Karpas-422 (cell line): ENCODE data around the gene ZNF488. TPM values are rescaled to one million over a fixed set of nuclear protein-coding genes. Genes with fewer than 3 reads are reported as not detected.

Experiments used
- DNase-seq: peaks from one replicate; pipeline ENCODE4 v3.0.0-alpha.2; 2015
- H2AFZ ChIP-seq: fragments of 200-600 bp; sonication (generic); 2 replicates; pipeline ENCODE4 v1.6.1; 2014; ENCODE audit warnings: antibody characterized with exemption, low read length, mixed read lengths
- H3K27ac ChIP-seq: fragments of 200-600 bp; sonication (generic); 2 replicates; pipeline ENCODE4 v1.5.1; 2014; ENCODE audit warnings: mild to moderate bottlenecking, low read length, moderate library complexity
- H3K27me3 ChIP-seq: fragments of 200-600 bp; sonication (generic); 2 replicates; pipeline ENCODE4 v1.6.1; 2014; ENCODE audit warnings: low read length, mixed read lengths
- H3K36me3 ChIP-seq: fragments of 200-600 bp; sonication (generic); 2 replicates; pipeline ENCODE4 v1.6.1; 2014; ENCODE audit warnings: low read length, mixed read lengths; ENCODE audit not compliant: insufficient read depth
- H3K4me1 ChIP-seq: fragments of 200-600 bp; sonication (generic); 2 replicates; pipeline ENCODE4 v1.6.1; 2014; ENCODE audit warnings: mild to moderate bottlenecking, low read length, mixed read lengths
- H3K4me2 ChIP-seq: fragments of 200-600 bp; sonication (generic); 2 replicates; pipeline ENCODE4 v1.6.1; 2014; ENCODE audit warnings: low read length, low read depth, mild to moderate bottlenecking; ENCODE audit not compliant: poor library complexity, severe bottlenecking
- H3K4me3 ChIP-seq: fragments of 200-600 bp; sonication (generic); 2 replicates; pipeline ENCODE4 v1.5.1; 2014; ENCODE audit warnings: mild to moderate bottlenecking, antibody characterized with exemption, low read length, mixed read lengths
- H3K79me2 ChIP-seq: fragments of 200-600 bp; sonication (generic); 2 replicates; pipeline ENCODE4 v1.6.1; 2014; ENCODE audit warnings: mild to moderate bottlenecking, low read length, mixed read lengths
- H3K9ac ChIP-seq: fragments of 200-600 bp; sonication (generic); 2 replicates; pipeline ENCODE4 v1.6.0; 2014; ENCODE audit warnings: low read length
- H3K9me2 ChIP-seq: fragments of 200-600 bp; sonication (generic), shearing (Covaris generic); replicated peaks from 2 replicates; pipeline ENCODE4 v1.6.0; 2014; ENCODE audit warnings: mild to moderate bottlenecking, low read length, moderate library complexity; ENCODE audit not compliant: insufficient read depth
- H3K9me3 ChIP-seq: fragments of 300-700, 200-600 bp; sonication (generic); 2 replicates; pipeline ENCODE4 v1.6.1; 2014; ENCODE audit warnings: low read length, mixed read lengths
- H4K20me1 ChIP-seq: fragments of 200-600 bp; sonication (generic); 2 replicates; pipeline ENCODE4 v1.6.1; 2014; ENCODE audit warnings: mild to moderate bottlenecking, antibody characterized with exemption, low read length, low read depth; ENCODE audit not compliant: insufficient read depth
- total RNA-seq: library from RNA; depleted of rRNA; stranded (reverse); fragments of >200 nt; shearing (Covaris generic); gene quantifications from 2 replicates; pipeline ENCODE4 v1.2.3, GENCODE V29; 2014; ENCODE audit warnings: low replicate concordance

The ZNF488 gene
- total RNA-seq, 1 experiment from 2014 or later: not detected

GRCh38 chr10:47381427-47382379 is 2.4 kb downstream of the ZNF488 start:
- no peak overlapping the region for H3K9ac ChIP-seq
- H3K4me3 ChIP-seq: no peak overlapping the region
- H3K36me3 ChIP-seq: no peaks in the 10 kb centered on the region
- H3K9me3 ChIP-seq: no peaks in the 10 kb centered on the region
- H3K79me2 ChIP-seq: no peaks in the 10 kb centered on the region
- H4K20me1 ChIP-seq: no peaks in the 10 kb centered on the region
- no peaks in the 10 kb centered on the region for H3K9me2 ChIP-seq
- H3K4me2 ChIP-seq: no peak overlapping the region
- peaks cover 16% of the 10 kb centered on the region for H3K4me1 ChIP-seq
- no peak for DNase-seq
- no peak overlapping the region for H3K27ac ChIP-seq
- H3K27me3 ChIP-seq: peaks cover 2% of the 10 kb centered on the region; the same call in 1 of the 2 replicates
- H2AFZ ChIP-seq: no peak overlapping the region

DNA sequence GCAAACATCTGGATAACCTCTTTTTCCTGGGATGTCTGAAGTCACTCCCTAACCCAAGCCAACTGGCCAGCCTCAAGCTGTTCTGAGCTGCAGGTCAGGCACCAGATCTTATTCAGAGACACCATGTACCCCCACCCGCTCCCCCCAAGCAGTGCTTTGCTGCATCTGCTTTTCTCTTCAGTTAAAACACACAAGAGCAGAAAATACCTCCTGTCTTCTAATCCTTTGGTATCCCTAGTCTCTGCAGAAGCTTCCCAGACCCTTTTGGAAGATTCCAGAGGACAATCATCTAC is 3.0 kb downstream of the ZNF488 start:
- H4K20me1 ChIP-seq: no peaks in the 10 kb centered on the region
- H3K9me2 ChIP-seq: no peaks in the 10 kb centered on the region
- no peak overlapping the region for H2AFZ ChIP-seq
- H3K79me2 ChIP-seq: no peaks in the 10 kb centered on the region
- H3K9ac ChIP-seq: no peak overlapping the region
- H3K4me1 ChIP-seq: peaks cover 16% of the 10 kb centered on the region
- no peak for DNase-seq
- peaks cover 2% of the 10 kb centered on the region; the same call in 1 of the 2 replicates for H3K27me3 ChIP-seq
- no peak overlapping the region for H3K27ac ChIP-seq
- H3K9me3 ChIP-seq: no peaks in the 10 kb centered on the region
- no peak overlapping the region for H3K4me2 ChIP-seq
- no peak overlapping the region for H3K4me3 ChIP-seq
- no peaks in the 10 kb centered on the region for H3K36me3 ChIP-seq

GRCh38 chr10:47380341-47381102 is 3.6 kb downstream of the ZNF488 start:
- Histone ChIP-seq H3K27me3 (peaks cover 2% of the 10 kb centered on the region; the same call in 1 of the 2 replicates), H3K9me2 (no peaks in the 10 kb centered on the region), H3K36me3 (no peaks in the 10 kb centered on the region), H3K4me3 (no peak overlapping the region), H3K9ac (no peak overlapping the region), H4K20me1 (no peaks in the 10 kb centered on the region), H3K4me2 (no peak overlapping the region), H3K9me3 (no peaks in the 10 kb centered on the region), H3K27ac (no peak overlapping the region), H2AFZ (no peak overlapping the region), H3K4me1 (peaks cover 16% of the 10 kb centered on the region), H3K79me2 (no peaks in the 10 kb centered on the region)
- DNase-seq: no peak

DNA sequence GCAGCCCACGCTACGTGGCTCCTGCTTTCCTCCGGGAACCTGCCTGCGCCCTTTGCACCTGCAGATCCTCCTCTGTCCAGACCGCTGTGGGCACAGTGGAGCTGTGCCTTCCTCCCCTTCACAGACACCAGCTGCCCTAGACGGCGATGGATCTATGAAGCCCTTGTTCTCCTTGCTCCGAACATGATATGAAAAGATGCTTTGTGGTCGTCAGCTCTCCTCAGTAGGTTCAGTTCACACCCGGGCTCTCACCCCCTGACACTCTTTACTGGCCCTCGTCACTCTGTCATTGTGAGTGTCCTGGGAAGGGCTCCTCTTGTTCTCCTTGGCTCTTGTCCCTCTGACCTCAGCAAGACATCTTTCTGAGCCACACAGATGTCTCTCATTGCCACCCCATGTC is 4.2 kb downstream of the ZNF488 start:
- H3K4me1 ChIP-seq: peaks cover 13% of the 10 kb centered on the region
- H3K27ac ChIP-seq: no peak overlapping the region

DNA sequence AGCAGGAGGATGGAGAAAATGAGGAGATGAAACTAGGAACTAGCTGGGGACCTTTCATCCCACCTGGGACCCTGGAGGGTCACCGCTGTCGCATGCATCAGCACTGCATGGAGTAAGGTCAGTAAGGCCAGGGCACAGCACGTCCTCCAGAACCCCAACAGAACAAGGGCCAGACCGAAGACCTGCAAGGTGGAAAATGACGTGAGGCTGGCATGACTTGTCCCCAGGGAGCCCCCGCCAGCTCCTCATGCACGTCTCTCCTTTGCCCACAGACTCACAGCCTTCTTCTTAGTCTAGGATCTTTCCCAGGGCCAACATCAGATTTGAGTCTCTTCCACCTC is 4.7 kb downstream of the ZNF488 start:
- H3K79me2 ChIP-seq: no peaks in the 10 kb centered on the region
- H3K9me3 ChIP-seq: no peaks in the 10 kb centered on the region
- H4K20me1 ChIP-seq: no peaks in the 10 kb centered on the region
- H2AFZ ChIP-seq: no peak overlapping the region
- H3K9ac ChIP-seq: no peak overlapping the region
- no peak overlapping the region for H3K4me2 ChIP-seq
- no peaks in the 10 kb centered on the region for H3K9me2 ChIP-seq
- H3K4me1 ChIP-seq: peaks cover 9% of the 10 kb centered on the region
- H3K27me3 ChIP-seq: peaks cover 2% of the 10 kb centered on the region; the same call in 1 of the 2 replicates
- no peaks in the 10 kb centered on the region for H3K36me3 ChIP-seq
- no peak for DNase-seq
- no peak overlapping the region for H3K27ac ChIP-seq
- no peak overlapping the region for H3K4me3 ChIP-seq

More for the DNA sequence above, 4.2 kb downstream of the ZNF488 start:
- DNase-seq: no peak
- Histone ChIP-seq H3K9me2 (no peaks in the 10 kb centered on the region), H2AFZ (no peak overlapping the region), H3K36me3 (no peaks in the 10 kb centered on the region), H3K4me2 (no peak overlapping the region), H3K9me3 (no peaks in the 10 kb centered on the region), H3K27me3 (peaks cover 2% of the 10 kb centered on the region; the same call in 1 of the 2 replicates), H3K9ac (no peak overlapping the region), H3K79me2 (no peaks in the 10 kb centered on the region), H4K20me1 (no peaks in the 10 kb centered on the region), H3K4me3 (no peak overlapping the region)

DNA sequence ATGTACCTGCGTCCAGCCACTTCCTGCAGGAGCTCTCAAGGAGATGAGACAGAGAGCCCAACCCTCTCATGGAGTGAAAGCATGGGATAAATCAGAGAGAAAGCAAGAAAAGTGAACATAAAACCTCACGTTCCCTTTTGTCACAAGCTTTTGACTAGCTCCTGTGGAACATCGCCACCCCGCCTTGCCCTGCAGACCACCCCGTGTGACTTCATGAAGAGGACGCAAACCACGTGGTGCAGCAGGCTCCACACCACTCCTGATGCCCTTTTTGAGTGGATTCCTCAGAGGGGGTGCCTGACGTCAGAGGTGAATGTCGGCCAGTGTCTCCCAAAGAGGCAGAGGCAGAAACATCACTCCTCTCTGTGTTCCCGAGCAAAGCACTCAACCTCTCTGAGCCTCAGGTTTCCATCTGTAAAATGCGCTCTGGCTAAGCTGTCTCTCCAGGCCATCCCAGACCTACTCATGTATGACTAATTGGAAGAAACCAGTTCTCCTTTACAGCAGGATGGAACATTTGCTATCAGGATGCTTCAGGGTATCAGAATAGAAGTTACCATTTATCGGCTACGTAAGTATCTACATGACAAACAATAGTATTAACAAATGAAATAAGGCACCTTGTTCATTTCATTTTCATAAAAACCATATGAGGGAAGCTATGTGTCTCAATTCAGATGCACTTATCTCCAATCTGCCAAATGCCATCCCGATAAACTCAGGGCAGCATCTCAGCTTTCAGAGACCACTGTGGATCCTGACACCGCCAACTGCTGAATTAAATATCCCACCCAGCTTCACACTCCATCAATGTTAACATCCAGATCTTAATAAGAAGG is 5.3 kb downstream of the ZNF488 start:
- Histone ChIP-seq H3K79me2 (no peaks in the 10 kb centered on the region), H3K4me1 (peaks cover 6% of the 10 kb centered on the region), H2AFZ (no peak overlapping the region), H3K36me3 (no peaks in the 10 kb centered on the region), H3K27me3 (peaks cover 2% of the 10 kb centered on the region; the same call in 1 of the 2 replicates), H3K4me2 (no peak overlapping the region), H3K9me2 (no peaks in the 10 kb centered on the region), H3K9ac (no peak overlapping the region), H3K27ac (no peak overlapping the region), H4K20me1 (no peaks in the 10 kb centered on the region), H3K9me3 (no peaks in the 10 kb centered on the region), H3K4me3 (no peak overlapping the region)
- DNase-seq: no peak

GRCh38 chr10:47378183-47378510 is 5.9 kb downstream of the ZNF488 start:
- Histone ChIP-seq H3K4me1 (no peaks in the 10 kb centered on the region), H3K79me2 (no peaks in the 10 kb centered on the region), H3K9me2 (no peaks in the 10 kb centered on the region), H3K9ac (no peak overlapping the region), H4K20me1 (no peaks in the 10 kb centered on the region), H3K36me3 (no peaks in the 10 kb centered on the region), H3K4me2 (no peak overlapping the region), H3K27ac (no peak overlapping the region), H3K4me3 (no peak overlapping the region), H2AFZ (no peak overlapping the region), H3K9me3 (no peaks in the 10 kb centered on the region), H3K27me3 (no peaks in the 10 kb centered on the region)
- DNase-seq: no peak
